ENCODE results near the gene FAM180B. TPM values are rescaled to one million over a fixed set of nuclear protein-coding genes. Genes with fewer than 3 reads are reported as not detected.
"Not testable (repeated sequence)": the region's sequence is repeated elsewhere in the genome, so short reads cannot be mapped to it uniquely, and the experiment has no call there.

FAM180B gene
- under 1 TPM in 1 of 2 donors, not detected in 1; 0.18 TPM for total RNA-seq

GRCh38 chr11:47586098-47586855, at the start of gene FAM180B:
FAM180B (plus strand) TSS chr11:47586678; CDS start chr11:47586769, 91 bp downstream.
- Mint-ChIP-seq H3K9me3 (no peaks in the 10 kb centered on the region), H3K27ac (peak within 1 kb of the TSS in 1 of 2 donors; percentile 29), H3K36me3 (peaks cover 8 to 14% of the 10 kb centered on the region in 2 donors)
- DNase-seq (ENCODE audit: low spot score in 2 of 2), result no peak
- peak; percentile 7 to 19 for ATAC-seq

GRCh38 chr11:47536915-47537314, 49.6 kb upstream of the FAM180B start:
- Mint-ChIP-seq H3K9me3 (peaks cover 0 to 4% of the 10 kb centered on the region in 2 donors), H3K36me3 (peaks cover 5 to 11% of the 10 kb centered on the region in 2 donors), H3K27ac (no peak overlapping the region)
- ATAC-seq (no peak), DNase-seq (ENCODE audit: low spot score in 2 of 2) (no peak)

- Mint-ChIP-seq H3K9me3 (peaks cover 0 to 4% of the 10 kb centered on the region in 2 donors), H3K36me3 (peaks cover 5 to 11% of the 10 kb centered on the region in 2 donors), H3K27ac (peak overlapping the region in 1 of 2 donors; percentile 87)
- no peak for DNase-seq (ENCODE audit: low spot score in 2 of 2)
- no peak for ATAC-seq
Observed at GRCh38 chr11:47538741-47539565, 47.5 kb upstream of the FAM180B start.

- ATAC-seq (no peak), DNase-seq (ENCODE audit: low spot score in 2 of 2) (no peak)
- Mint-ChIP-seq H3K27ac (peak overlapping the region; percentile 88 to 93), H3K36me3 (peaks cover 5 to 11% of the 10 kb centered on the region in 2 donors), H3K9me3 (peaks cover 0 to 4% of the 10 kb centered on the region in 2 donors)
Observed at GRCh38 chr11:47539681-47540039, 46.8 kb upstream of the FAM180B start.

- Mint-ChIP-seq H3K27ac (peak overlapping the region; percentile 93 to 96), H3K9me3 (peaks cover 0 to 4% of the 10 kb centered on the region in 2 donors), H3K36me3 (peaks cover 5 to 11% of the 10 kb centered on the region in 2 donors)
- DNase-seq (ENCODE audit: low spot score in 2 of 2), result no peak
- peak; percentile 38 to 55 for ATAC-seq
Observed at GRCh38 chr11:47541070-47541469, 45.4 kb upstream of the FAM180B start.

GRCh38 chr11:47545298-47545697, 41.2 kb upstream of the FAM180B start:
- H3K36me3 Mint-ChIP-seq, result peaks cover 0 to 15% of the 10 kb centered on the region in 2 donors
- H3K9me3 Mint-ChIP-seq, result no peaks in the 10 kb centered on the region
- ATAC-seq (no peak), DNase-seq (ENCODE audit: low spot score in 2 of 2) (no peak)
- no peak overlapping the region for H3K27ac Mint-ChIP-seq

GRCh38 chr11:47546274-47546673, 40.2 kb upstream of the FAM180B start:
- H3K27ac Mint-ChIP-seq, result peak overlapping the region in 1 of 2 donors; percentile 36
- not testable (repeated sequence) for DNase-seq (ENCODE audit: low spot score in 2 of 2); H3K9me3 Mint-ChIP-seq; ATAC-seq
- peaks cover 7 to 25% of the 10 kb centered on the region in 2 donors for H3K36me3 Mint-ChIP-seq

- ATAC-seq, result no peak
- peaks cover 18 to 36% of the 10 kb centered on the region in 2 donors for H3K36me3 Mint-ChIP-seq
Observed at GRCh38 chr11:47550288-47551047, 36.0 kb upstream of the FAM180B start.

GRCh38 chr11:47551086-47551485, 35.4 kb upstream of the FAM180B start:
- ATAC-seq (no peak), DNase-seq (ENCODE audit: low spot score in 2 of 2) (no peak)
- Mint-ChIP-seq H3K27ac (peak overlapping the region; percentile 97 to 100), H3K9me3 (no peaks in the 10 kb centered on the region), H3K36me3 (peaks cover 18 to 36% of the 10 kb centered on the region in 2 donors)

More at GRCh38 chr11:47550288-47551047, 36.0 kb upstream of the FAM180B start:
- no peak for DNase-seq (ENCODE audit: low spot score in 2 of 2)
- H3K27ac Mint-ChIP-seq, result peak overlapping the region; percentile 66 to 97
- H3K9me3 Mint-ChIP-seq, result no peaks in the 10 kb centered on the region

- H3K27ac Mint-ChIP-seq, result peak overlapping the region; percentile 97 to 100
Observed at GRCh38 chr11:47552056-47552565, 34.4 kb upstream of the FAM180B start.

GRCh38 chr11:47552566-47553405, 33.7 kb upstream of the FAM180B start, which contains the start of gene CELF1:
CELF1 (minus strand) TSS chr11:47553132; CDS start chr11:47499523, 53,609 bp downstream.
- DNase-seq (ENCODE audit: low spot score in 2 of 2) (peak; percentile 93), ATAC-seq (peak; percentile 95 to 97)
- H3K27ac Mint-ChIP-seq, result peak within 1 kb of the TSS; percentile 97 to 100
- no peaks in the 10 kb centered on the region for H3K9me3 Mint-ChIP-seq
- H3K36me3 Mint-ChIP-seq, result peaks cover 18 to 30% of the 10 kb centered on the region in 2 donors

More at GRCh38 chr11:47552056-47552565, 34.4 kb upstream of the FAM180B start:
- DNase-seq (ENCODE audit: low spot score in 2 of 2) (peak in 1 of 2 donors; percentile 57), ATAC-seq (peak; percentile 5 to 32)
- H3K9me3 Mint-ChIP-seq, result no peaks in the 10 kb centered on the region
- peaks cover 18 to 33% of the 10 kb centered on the region in 2 donors for H3K36me3 Mint-ChIP-seq

GRCh38 chr11:47553406-47553743, 33.1 kb upstream of the FAM180B start:
- no peak for DNase-seq (ENCODE audit: low spot score in 2 of 2)
- ATAC-seq, result peak; percentile 21 to 45
- Mint-ChIP-seq H3K36me3 (peaks cover 18 to 30% of the 10 kb centered on the region in 2 donors), H3K9me3 (no peaks in the 10 kb centered on the region), H3K27ac (peak overlapping the region in 1 of 2 donors; percentile 97)

GRCh38 chr11:47557004-47557403, 29.5 kb upstream of the FAM180B start:
- H3K27ac Mint-ChIP-seq, result not testable (repeated sequence)

GRCh38 chr11:47558695-47559094, 27.8 kb upstream of the FAM180B start:
- ATAC-seq (no peak), DNase-seq (ENCODE audit: low spot score in 2 of 2) (no peak)
- no peak overlapping the region for H3K27ac Mint-ChIP-seq
- H3K9me3 Mint-ChIP-seq, result no peaks in the 10 kb centered on the region
- H3K36me3 Mint-ChIP-seq, result no peaks in the 10 kb centered on the region

More at GRCh38 chr11:47557004-47557403, 29.5 kb upstream of the FAM180B start:
- not testable (repeated sequence) for H3K9me3 Mint-ChIP-seq; DNase-seq (ENCODE audit: low spot score in 2 of 2); ATAC-seq; H3K36me3 Mint-ChIP-seq

- Mint-ChIP-seq H3K27ac (no peak overlapping the region), H3K36me3 (no peaks in the 10 kb centered on the region), H3K9me3 (no peaks in the 10 kb centered on the region)
- ATAC-seq, result no peak
- DNase-seq (ENCODE audit: low spot score in 2 of 2), result no peak
Observed at GRCh38 chr11:47560426-47560825, 26.1 kb upstream of the FAM180B start.

Data from activated naive CD4-positive, alpha-beta T cell treated with anti-CD3 and anti-CD28 coated beads, Interleukin-2, amount 50 U/mL, for 72 hours (primary cell).